IPS-20b (cell line): Measurements from ENCODE around the gene NR2F1-AS1.
"Not testable (repeated sequence)": the region's sequence is repeated elsewhere in the genome, so short reads cannot be mapped to it uniquely, and the experiment has no call there.

Experiments used
- H3K27ac ChIP-seq: one replicate; pipeline ENCODE4 v1.5.1; 2013; ENCODE audit warnings: low read length
- H3K27me3 ChIP-seq: 2 replicates; pipeline ENCODE4 v1.6.1; 2013; ENCODE audit warnings: mild to moderate bottlenecking, low read length, inconsistent platforms; ENCODE audit not compliant: insufficient read depth
- H3K36me3 ChIP-seq: 2 replicates; pipeline ENCODE4 v1.6.1; 2013; ENCODE audit warnings: low read depth, mild to moderate bottlenecking, inconsistent platforms, low read length, moderate library complexity; ENCODE audit not compliant: insufficient read depth
- H3K4me1 ChIP-seq: 2 replicates; pipeline ENCODE4 v1.6.1; 2013; ENCODE audit warnings: mild to moderate bottlenecking, control low read depth, inconsistent platforms, low read length, moderate library complexity; ENCODE audit not compliant: insufficient read depth
- H3K4me3 ChIP-seq: 2 replicates; pipeline ENCODE4 v1.5.1; 2013; ENCODE audit warnings: mild to moderate bottlenecking, low read length, inconsistent platforms
- H3K9ac ChIP-seq: 2 replicates; pipeline ENCODE4 v1.6.1; 2013; ENCODE audit warnings: low read depth, mild to moderate bottlenecking, inconsistent platforms, low read length, moderate library complexity
- H3K9me3 ChIP-seq: 2 replicates; pipeline ENCODE4 v1.6.1; 2013; ENCODE audit warnings: mild to moderate bottlenecking, low read depth, low read length, inconsistent platforms; ENCODE audit not compliant: insufficient read depth

NR2F1-AS1 gene

DNA sequence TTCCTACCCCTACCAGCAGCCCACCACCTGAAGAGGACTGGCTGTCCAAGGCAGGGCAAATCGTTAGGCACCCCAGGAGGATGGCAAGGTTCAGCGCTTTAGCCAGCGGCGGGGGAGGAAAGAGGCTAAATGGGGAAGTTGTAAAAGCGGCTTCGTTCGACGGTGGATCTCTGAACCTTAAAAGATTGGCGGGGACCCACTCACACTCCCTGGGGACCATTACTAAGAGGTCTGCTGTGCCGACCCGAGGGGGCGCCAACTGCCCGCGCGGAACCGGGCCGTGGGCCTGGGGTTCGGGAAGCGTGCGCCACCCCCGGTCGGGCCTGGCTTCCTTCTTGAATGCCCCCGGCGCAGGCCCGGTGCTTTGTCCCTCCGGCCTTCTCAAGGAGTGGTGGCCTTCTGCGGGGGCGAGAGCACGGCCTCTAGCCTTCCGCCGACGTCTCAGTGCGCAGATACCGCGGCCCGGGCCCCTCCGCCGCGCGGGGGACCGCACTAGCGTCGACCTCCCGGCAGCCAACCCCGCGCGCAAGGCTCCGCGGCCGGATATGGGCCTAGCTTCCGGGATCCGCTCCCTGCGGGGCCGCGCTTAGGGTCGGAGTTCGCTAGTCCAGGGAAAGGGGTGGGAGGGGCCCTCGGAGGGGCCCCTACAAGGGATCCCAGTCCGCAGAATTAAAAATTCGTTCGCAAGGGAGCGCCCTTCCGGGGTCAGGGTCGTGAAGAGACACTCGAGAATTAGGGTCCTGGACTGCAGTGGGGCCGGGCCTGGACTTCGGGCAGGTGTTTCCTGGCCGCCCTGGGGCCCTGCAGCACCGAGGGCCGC, 10.5 kb downstream of the NR2F1-AS1 start:
- H3K4me3 ChIP-seq = peak overlapping the region; percentile 61
- H3K27ac ChIP-seq = no peak overlapping the region
- peaks cover 91% of the 10 kb centered on the region for H3K27me3 ChIP-seq
- peaks cover 2% of the 10 kb centered on the region; the same call in 1 of the 2 replicates for H3K9me3 ChIP-seq
- H3K4me1 ChIP-seq = peaks cover 19% of the 10 kb centered on the region; the same call in 1 of the 2 replicates
- H3K9ac ChIP-seq = peak overlapping the region; percentile 36; the same call in 1 of the 2 replicates
- no peaks in the 10 kb centered on the region for H3K36me3 ChIP-seq

DNA sequence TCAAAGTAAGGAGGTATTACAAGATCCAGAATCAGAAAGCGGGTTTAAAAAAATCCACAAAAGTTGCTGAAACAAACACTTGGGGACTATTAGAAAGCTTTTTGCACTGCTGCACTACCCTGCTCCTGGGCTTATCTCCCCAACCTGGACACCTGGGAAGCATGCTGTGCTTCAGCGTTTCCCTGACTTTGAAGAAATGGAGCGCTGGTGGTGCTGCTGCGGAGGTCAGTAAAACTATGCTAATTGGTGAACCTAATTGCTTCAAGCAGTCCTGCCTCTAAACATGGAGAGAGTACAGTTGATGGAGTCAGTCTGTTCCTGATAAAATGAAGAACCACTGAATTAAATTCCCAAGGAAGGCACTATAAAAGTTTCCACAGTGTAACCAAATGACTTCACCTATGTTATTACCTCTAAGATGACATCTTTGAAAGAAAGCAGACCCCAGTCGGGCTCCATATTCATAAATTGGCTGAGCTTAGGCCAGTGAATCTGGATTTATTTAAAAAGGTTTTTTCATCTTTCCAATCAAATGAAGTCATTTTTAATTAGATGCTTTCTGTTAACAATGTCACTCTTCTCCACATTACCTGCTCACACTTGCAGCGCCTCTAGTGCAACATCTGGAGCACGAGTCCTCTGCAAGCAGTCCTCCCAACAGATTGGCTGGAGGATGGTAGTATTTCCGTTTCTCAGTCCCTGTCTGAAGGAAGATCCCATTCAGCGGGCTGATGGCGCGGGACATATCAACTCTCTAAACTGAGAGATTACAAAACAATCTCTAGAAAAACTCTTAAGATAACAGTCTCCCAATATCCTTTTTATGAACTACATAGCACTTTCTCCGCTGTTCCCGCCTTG, 11.5 kb downstream of the NR2F1-AS1 start:
- H3K4me3 ChIP-seq = peak overlapping the region; percentile 61
- peaks cover 2% of the 10 kb centered on the region; the same call in 1 of the 2 replicates for H3K9me3 ChIP-seq
- H3K9ac ChIP-seq = peak overlapping the region; percentile 36; the same call in 1 of the 2 replicates
- H3K27me3 ChIP-seq = peaks cover 82% of the 10 kb centered on the region
- peaks cover 19% of the 10 kb centered on the region; the same call in 1 of the 2 replicates for H3K4me1 ChIP-seq
- no peaks in the 10 kb centered on the region for H3K36me3 ChIP-seq
- H3K27ac ChIP-seq = no peak overlapping the region

DNA sequence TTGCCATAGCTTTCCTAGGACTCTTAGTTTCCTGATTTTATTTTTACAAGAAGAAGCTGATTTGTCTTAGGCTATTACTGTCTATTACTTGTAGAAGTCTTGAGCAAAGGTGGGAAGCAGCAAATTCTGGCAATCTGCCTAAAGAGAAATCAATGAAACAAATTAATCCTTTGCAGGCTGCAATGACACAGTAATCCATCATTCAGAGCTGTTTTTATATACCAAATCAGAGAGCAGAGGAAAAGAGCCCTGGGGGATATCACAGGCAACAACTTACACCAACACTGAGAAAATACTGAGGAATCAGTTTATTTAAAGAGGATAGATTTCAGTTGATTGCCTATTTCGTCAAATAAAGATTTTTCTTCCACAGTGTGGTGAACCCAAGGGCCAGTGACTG, 13.6 kb downstream of the NR2F1-AS1 start:
- H3K9me3 ChIP-seq = no peaks in the 10 kb centered on the region; the same call in 1 of the 2 replicates
- H3K27ac ChIP-seq = no peak overlapping the region
- H3K36me3 ChIP-seq = no peaks in the 10 kb centered on the region
- H3K9ac ChIP-seq = no peak overlapping the region
- H3K4me3 ChIP-seq = no peak overlapping the region
- H3K27me3 ChIP-seq = peaks cover 60% of the 10 kb centered on the region
- peaks cover 14% of the 10 kb centered on the region; the same call in 1 of the 2 replicates for H3K4me1 ChIP-seq

DNA sequence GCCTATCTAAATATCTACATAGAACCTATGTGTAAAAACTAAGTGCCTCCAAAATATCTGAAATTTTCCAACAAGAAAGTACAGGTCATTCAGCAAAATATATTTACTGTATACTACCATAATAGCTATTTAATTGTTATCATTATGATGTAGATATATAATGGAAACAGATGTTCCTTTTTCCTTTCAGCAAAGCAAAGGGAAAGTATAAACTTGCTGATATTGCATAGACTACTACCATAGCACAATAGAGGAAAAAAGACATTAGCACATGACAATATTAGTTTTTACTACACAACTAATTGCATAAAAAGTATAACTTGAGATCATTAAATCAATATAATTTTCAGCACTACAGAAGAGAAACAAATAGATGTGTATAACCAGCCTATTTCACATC, 14.9 kb downstream of the NR2F1-AS1 start:
- Histone ChIP-seq H3K9ac (no peak overlapping the region), H3K9me3 (no peaks in the 10 kb centered on the region), H3K4me3 (no peak overlapping the region), H3K36me3 (no peaks in the 10 kb centered on the region), H3K27me3 (peaks cover 47% of the 10 kb centered on the region), H3K27ac (no peak overlapping the region), H3K4me1 (peaks cover 9% of the 10 kb centered on the region; the same call in 1 of the 2 replicates)

DNA sequence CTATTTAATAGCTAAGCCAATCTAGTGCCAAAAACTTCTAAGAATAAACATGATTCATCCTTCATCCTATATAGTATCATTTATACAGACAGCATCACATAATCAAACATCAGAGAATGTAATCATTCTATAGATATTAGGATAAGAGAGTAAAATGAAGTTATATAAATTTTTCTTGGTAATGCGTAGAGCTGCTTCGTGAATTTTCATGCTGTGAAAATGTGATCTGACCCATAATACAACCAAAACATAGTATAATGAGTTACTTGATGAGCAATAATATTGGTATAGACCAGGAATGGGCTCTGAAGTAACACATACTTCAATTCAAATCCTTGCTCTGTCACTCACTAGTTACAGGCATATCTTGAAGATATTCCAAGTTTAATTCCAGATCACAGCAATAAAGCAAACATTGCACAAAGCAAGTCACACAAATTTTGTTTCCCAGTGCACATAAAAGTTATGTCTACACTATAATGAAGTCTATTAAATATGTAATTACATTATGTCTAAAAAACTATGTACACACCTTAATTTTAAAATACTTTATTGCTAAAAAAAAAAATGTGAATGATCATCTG, 23.9 kb downstream of the NR2F1-AS1 start:
- Histone ChIP-seq H3K9me3 (no peaks in the 10 kb centered on the region), H3K27ac (no peak overlapping the region), H3K9ac (no peak overlapping the region), H3K4me1 (no peaks in the 10 kb centered on the region), H3K27me3 (no peaks in the 10 kb centered on the region), H3K36me3 (no peaks in the 10 kb centered on the region), H3K4me3 (no peak overlapping the region)

DNA sequence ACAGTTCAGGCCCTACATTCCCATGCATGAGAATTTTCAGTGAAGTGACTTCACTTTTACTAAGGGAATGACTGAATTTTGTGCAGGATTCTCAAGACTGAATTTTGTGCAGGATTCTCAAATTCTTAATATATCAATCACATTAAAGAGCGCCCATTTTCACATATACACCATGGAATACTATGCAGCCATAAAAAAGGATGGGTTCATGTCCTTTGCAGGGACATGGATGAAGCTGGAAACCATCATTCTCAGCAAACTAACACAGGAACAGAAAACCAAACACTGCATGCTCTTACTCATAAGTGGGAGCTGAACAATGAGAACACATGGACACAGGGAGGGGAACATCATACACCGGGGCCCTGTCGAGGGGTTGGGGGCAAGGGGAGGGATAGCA, 31.4 kb downstream of the NR2F1-AS1 start:
- H3K27ac ChIP-seq, H3K4me1 ChIP-seq, H3K4me3 ChIP-seq, H3K9me3 ChIP-seq, H3K36me3 ChIP-seq, H3K9ac ChIP-seq, H3K27me3 ChIP-seq: not testable (repeated sequence)

DNA sequence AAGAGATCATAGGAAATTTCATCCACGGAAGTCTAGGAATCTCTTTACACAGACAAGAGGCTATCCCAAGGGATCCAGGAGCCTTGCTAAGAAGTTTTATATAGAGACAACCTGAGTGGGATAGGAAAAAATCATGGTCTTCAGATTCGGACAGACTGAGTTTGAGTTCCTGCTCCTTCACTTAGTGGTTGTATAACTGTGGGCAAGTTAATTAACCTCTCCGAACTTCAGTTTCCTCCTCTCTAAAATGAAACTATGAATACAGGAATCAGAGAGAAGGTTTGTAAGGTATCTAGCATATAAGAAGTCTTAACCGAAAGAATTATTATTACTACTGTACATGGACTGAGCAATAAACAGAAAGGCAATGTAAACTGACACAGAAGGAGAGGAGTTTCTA, 35.1 kb downstream of the NR2F1-AS1 start:
- Histone ChIP-seq H3K27ac (no peak overlapping the region), H3K4me3 (no peak overlapping the region), H3K27me3 (no peaks in the 10 kb centered on the region), H3K9me3 (no peaks in the 10 kb centered on the region), H3K4me1 (no peaks in the 10 kb centered on the region), H3K9ac (no peak overlapping the region), H3K36me3 (no peaks in the 10 kb centered on the region)

DNA sequence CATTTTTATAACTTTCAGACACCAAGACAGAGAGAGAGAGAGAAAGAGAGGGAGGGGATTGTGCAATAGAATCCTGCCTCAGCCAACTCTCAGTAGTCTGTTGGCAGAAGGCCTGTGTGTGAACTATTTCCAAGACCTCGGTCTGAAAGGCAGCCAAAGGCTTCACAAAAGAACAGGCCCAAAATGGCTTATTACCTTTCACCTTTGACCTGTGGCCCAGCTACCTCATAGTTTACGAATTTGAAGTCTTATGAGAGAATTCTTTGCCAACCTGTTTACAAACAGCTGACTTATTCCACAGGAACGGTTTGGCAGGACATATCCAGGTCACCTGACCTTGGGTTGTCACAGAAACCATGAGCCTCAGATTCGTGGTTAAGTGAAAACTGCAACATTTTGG, 48.6 kb downstream of the NR2F1-AS1 start:
- H3K36me3 ChIP-seq = no peaks in the 10 kb centered on the region
- no peaks in the 10 kb centered on the region for H3K4me1 ChIP-seq
- H3K9me3 ChIP-seq = peaks cover 3% of the 10 kb centered on the region; the same call in 1 of the 2 replicates
- H3K9ac ChIP-seq = no peak overlapping the region
- H3K27me3 ChIP-seq = no peaks in the 10 kb centered on the region
- H3K4me3 ChIP-seq = no peak overlapping the region
- no peak overlapping the region for H3K27ac ChIP-seq

DNA sequence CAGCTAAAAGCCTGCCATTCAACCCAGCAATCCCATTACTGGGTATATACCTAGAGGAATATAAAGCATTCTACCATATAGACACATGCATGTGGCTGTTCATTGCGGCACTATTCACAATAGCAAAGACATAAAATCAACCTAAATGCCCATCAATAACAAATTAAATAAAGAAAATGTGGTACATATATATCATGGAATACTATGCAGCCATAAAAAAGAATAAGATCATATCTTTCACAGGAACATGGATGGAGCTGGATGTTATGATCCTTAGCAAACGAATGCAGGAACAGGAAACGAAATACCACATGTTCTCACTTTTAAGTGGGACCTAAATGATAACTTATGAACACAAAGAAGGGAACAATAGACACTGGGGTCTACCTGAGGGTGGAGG, 59.2 kb downstream of the NR2F1-AS1 start:
- H3K9me3 ChIP-seq = peaks cover 11% of the 10 kb centered on the region
- not testable (repeated sequence) for H3K9ac ChIP-seq, H3K27ac ChIP-seq, H3K36me3 ChIP-seq, H3K4me3 ChIP-seq, H3K4me1 ChIP-seq, H3K27me3 ChIP-seq

DNA sequence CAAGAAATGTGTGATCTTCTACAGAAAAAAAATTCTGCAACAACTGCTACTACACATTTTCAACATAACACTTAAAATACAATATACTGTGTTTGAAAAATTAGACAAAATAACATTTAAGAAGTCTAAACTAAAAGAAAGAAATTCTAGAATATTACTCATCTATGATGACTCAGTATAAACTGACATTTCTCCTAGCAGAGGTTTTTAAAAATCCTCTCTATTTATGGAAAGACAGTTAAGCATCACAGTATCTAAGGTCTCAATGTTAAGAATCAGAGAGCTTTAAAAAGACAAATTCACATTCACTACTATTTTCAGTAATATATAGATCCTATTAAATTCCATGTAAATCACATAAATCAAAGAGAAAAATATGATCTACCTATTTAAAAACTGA, 61.3 kb downstream of the NR2F1-AS1 start:
- H3K9me3 ChIP-seq = peaks cover 11% of the 10 kb centered on the region
- H3K9ac ChIP-seq = no peak overlapping the region
- no peaks in the 10 kb centered on the region for H3K36me3 ChIP-seq
- no peaks in the 10 kb centered on the region for H3K4me1 ChIP-seq
- H3K27ac ChIP-seq = no peak overlapping the region
- H3K27me3 ChIP-seq = no peaks in the 10 kb centered on the region
- H3K4me3 ChIP-seq = no peak overlapping the region

DNA sequence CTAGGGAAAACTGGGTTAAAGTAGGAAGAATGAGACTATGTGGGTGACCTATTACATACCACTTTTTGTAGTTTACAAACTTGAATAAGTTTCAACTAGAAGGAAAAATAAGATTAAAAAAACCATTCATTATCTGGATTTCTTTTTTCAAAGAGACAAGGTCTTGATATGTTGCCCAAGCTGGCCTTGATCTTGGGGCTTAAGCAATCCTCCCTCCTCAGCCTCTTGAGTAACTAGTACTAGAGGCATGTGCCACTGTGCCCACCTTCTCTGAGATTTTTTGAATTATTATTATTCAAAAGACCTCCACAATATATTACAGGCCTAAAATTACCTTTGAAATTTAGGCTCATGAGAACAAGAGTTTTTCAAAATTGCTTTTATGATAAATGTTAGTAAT, 63.2 kb downstream of the NR2F1-AS1 start:
- no peak overlapping the region for H3K4me3 ChIP-seq
- H3K9ac ChIP-seq = no peak overlapping the region
- peaks cover 11% of the 10 kb centered on the region for H3K9me3 ChIP-seq

More for the DNA sequence above, 63.2 kb downstream of the NR2F1-AS1 start:
- Histone ChIP-seq H3K4me1 (no peaks in the 10 kb centered on the region), H3K36me3 (no peaks in the 10 kb centered on the region), H3K27ac (no peak overlapping the region), H3K27me3 (no peaks in the 10 kb centered on the region)
